ENCODE results near the gene CTSL. TPM values are rescaled to one million over a fixed set of nuclear protein-coding genes. Genes with fewer than 3 reads are reported as not detected.
A peak's percentile ranks its signal among the peaks of the same experiment; 100 is the strongest.

CTSL gene
- total RNA-seq, 1 experiment from 2014 or later, result 84.2 TPM

DNA sequence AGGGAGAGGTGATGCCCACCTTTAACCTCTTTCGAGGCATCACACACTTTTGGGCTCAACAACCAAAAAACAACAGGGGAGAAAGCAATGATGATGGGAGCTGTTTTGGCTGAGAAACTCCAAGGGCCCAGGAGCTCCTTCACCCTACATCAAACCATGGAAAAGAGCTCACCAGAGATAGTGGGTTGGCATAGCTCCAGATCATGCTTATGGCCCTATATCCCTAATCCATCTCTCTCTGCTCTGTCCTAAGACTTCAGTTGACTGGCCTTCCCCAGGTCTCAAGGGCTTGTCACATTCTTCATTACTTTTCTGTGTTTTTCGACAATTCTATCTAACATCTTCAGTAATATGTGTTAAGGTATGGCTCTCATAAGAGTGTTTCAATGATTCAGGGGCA lies 5.7 kb upstream of the CTSL start:
- TF ChIP-seq, protein P1, sequence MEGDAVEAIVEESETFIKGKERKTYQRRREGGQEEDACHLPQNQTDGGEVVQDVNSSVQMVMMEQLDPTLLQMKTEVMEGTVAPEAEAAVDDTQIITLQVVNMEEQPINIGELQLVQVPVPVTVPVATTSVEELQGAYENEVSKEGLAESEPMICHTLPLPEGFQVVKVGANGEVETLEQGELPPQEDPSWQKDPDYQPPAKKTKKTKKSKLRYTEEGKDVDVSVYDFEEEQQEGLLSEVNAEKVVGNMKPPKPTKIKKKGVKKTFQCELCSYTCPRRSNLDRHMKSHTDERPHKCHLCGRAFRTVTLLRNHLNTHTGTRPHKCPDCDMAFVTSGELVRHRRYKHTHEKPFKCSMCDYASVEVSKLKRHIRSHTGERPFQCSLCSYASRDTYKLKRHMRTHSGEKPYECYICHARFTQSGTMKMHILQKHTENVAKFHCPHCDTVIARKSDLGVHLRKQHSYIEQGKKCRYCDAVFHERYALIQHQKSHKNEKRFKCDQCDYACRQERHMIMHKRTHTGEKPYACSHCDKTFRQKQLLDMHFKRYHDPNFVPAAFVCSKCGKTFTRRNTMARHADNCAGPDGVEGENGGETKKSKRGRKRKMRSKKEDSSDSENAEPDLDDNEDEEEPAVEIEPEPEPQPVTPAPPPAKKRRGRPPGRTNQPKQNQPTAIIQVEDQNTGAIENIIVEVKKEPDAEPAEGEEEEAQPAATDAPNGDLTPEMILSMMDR (IDR thresholded peaks at IDR 0.05; ENCODE audit: unreplicated experiment), result no peak
- no peak for DNase-seq (ENCODE audit: unreplicated experiment)
- intact Hi-C loops (cut with micrococcal nuclease), result no loop called here
- ChIA-PET POLR2A (no interaction called here), CTCF (interaction anchor here (0.6 kb wide), 1 partner anchor 1742 kb away, joined by 5 read pairs; no protein-coding TSS in a partner anchor)
- no peaks in the 10 kb centered on the region for H3K27me3 Mint-ChIP-seq (ENCODE audit: insufficient read depth, unreplicated experiment)
- no TSS peak for BruUV-seq (replicated peaks)
- no peaks in the 10 kb centered on the region for H3K36me3 Mint-ChIP-seq (ENCODE audit: insufficient read depth, unreplicated experiment)
- H3K4me1 Mint-ChIP-seq (ENCODE audit: insufficient read depth, unreplicated experiment), result no peaks in the 10 kb centered on the region
- no peak overlapping the region for H3K4me3 Mint-ChIP-seq (ENCODE audit: unreplicated experiment)
- no peaks in the 10 kb centered on the region for H3K9me3 Mint-ChIP-seq (ENCODE audit: unreplicated experiment)
- H3K27ac Mint-ChIP-seq (ENCODE audit: low read depth, unreplicated experiment), result no peak overlapping the region

GRCh38 chr9:87722393-87723088 lies 3.4 kb upstream of the CTSL start:
- DNase-seq (ENCODE audit: unreplicated experiment), result no peak
- BruUV-seq (replicated peaks), result no TSS peak
- Mint-ChIP-seq H3K36me3 (ENCODE audit: insufficient read depth, unreplicated experiment) (no peaks in the 10 kb centered on the region), H3K4me1 (ENCODE audit: insufficient read depth, unreplicated experiment) (peaks cover 6% of the 10 kb centered on the region), H3K27me3 (ENCODE audit: insufficient read depth, unreplicated experiment) (no peaks in the 10 kb centered on the region), H3K4me3 (ENCODE audit: unreplicated experiment) (no peak overlapping the region), H3K27ac (ENCODE audit: low read depth, unreplicated experiment) (no peak overlapping the region), H3K9me3 (ENCODE audit: unreplicated experiment) (no peaks in the 10 kb centered on the region)
- TF ChIP-seq, protein P1 (IDR thresholded peaks at IDR 0.05; ENCODE audit: unreplicated experiment), result no peak
- CTCF ChIA-PET, result interaction anchor here (0.7 to 1.3 kb wide), 2 partner anchors 90 to 679 kb away, joined by 3 read pairs; no protein-coding TSS in a partner anchor
- POLR2A ChIA-PET, result no interaction called here
- intact Hi-C loops (cut with micrococcal nuclease), result no loop called here

DNA sequence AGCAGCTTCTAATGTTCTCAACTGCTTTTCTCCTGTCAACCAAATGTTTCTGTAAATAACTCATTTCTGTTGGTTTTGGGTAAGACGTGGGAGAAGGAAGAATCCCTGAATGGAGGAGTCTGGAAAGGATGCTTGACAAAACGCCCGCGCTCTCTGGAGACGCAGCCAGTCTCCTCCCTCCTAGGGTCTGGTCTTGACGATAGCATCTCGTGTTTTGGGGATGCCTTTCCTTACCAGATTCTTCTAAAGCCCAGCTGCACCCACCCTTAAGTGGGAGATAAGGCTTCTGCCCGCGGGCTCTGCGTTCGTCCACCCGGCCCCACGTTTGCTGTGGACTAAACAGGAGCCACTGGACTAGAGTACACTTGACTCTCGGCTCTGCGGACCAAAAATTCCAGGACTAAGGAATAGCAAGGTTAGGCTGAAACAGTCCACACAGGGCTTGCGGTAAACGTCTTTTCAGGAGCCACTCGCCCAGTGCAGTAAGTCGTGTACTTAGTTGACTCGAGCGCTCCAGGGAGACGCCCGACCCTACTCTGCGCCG lies 491 bp upstream of the CTSL start:
- TF ChIP-seq, protein P1 (IDR thresholded peaks at IDR 0.05; ENCODE audit: unreplicated experiment), result no peak
- no peak for DNase-seq (ENCODE audit: unreplicated experiment)
- peak overlapping the region; percentile 98 for H3K4me3 Mint-ChIP-seq (ENCODE audit: unreplicated experiment)
- H3K9me3 Mint-ChIP-seq (ENCODE audit: unreplicated experiment), result no peaks in the 10 kb centered on the region
- intact Hi-C loops (cut with micrococcal nuclease), result no loop called here
- BruUV-seq (replicated peaks), result no TSS peak
- H3K27ac Mint-ChIP-seq (ENCODE audit: low read depth, unreplicated experiment), result peak overlapping the region; percentile 99
- peaks cover 13% of the 10 kb centered on the region for H3K36me3 Mint-ChIP-seq (ENCODE audit: insufficient read depth, unreplicated experiment)
- ChIA-PET CTCF (interaction anchor here (1.0 to 2.1 kb wide), 4 partner anchors 11 to 87 kb away, joined by 3 to 10 read pairs (median 4); no protein-coding TSS in a partner anchor), POLR2A (interaction anchor here (0.5 to 3.0 kb wide), 17 partner anchors 9 to 495 kb away, joined by 3 to 36 read pairs (median 4); no protein-coding TSS in a partner anchor)
- peaks cover 6% of the 10 kb centered on the region for H3K4me1 Mint-ChIP-seq (ENCODE audit: insufficient read depth, unreplicated experiment)
- H3K27me3 Mint-ChIP-seq (ENCODE audit: insufficient read depth, unreplicated experiment), result no peaks in the 10 kb centered on the region

DNA sequence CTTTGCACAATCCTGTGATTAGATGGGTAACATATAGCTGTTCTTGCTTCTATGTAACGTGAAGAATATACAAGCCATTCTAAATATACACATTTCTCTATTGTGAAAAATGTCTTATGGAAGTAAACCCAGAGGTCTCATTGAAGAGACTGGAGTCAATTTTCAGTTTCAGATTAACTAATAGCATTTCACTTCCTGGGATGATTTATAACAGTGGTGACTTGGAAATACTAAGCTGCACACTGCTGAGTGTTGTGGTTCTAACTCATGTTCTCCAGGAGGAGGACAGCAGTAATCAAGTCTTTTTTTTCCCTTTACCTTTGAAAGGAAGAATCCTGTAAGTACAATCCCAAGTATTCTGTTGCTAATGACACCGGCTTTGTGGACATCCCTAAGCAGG lies 3.3 kb downstream of the CTSL start:
- POLR2A ChIA-PET, result interaction anchor here (1.2 kb wide), 1 partner anchor 15 kb away, joined by 3 read pairs; no protein-coding TSS in a partner anchor
- H3K9me3 Mint-ChIP-seq (ENCODE audit: unreplicated experiment), result no peaks in the 10 kb centered on the region
- no TSS peak for BruUV-seq (replicated peaks)
- CTCF ChIA-PET, result interaction anchor here (0.8 to 1.7 kb wide), 3 partner anchors 44 to 83 kb away, joined by 3 to 8 read pairs (median 3); no protein-coding TSS in a partner anchor
- H3K27ac Mint-ChIP-seq (ENCODE audit: low read depth, unreplicated experiment), result no peak overlapping the region
- no peak overlapping the region for H3K4me3 Mint-ChIP-seq (ENCODE audit: unreplicated experiment)
- intact Hi-C loops (cut with micrococcal nuclease), result no loop called here
- TF ChIP-seq, protein P1 (IDR thresholded peaks at IDR 0.05; ENCODE audit: unreplicated experiment), result no peak
- H3K36me3 Mint-ChIP-seq (ENCODE audit: insufficient read depth, unreplicated experiment), result peaks cover 33% of the 10 kb centered on the region
- DNase-seq (ENCODE audit: unreplicated experiment), result no peak
- peaks cover 6% of the 10 kb centered on the region for H3K4me1 Mint-ChIP-seq (ENCODE audit: insufficient read depth, unreplicated experiment)
- H3K27me3 Mint-ChIP-seq (ENCODE audit: insufficient read depth, unreplicated experiment), result no peaks in the 10 kb centered on the region

All from MCF 10A (cell line).